GM11168 (cell line): Measurements from ENCODE around the gene PROP1.
"Not testable (repeated sequence)": the region's sequence is repeated elsewhere in the genome, so short reads cannot be mapped to it uniquely, and the experiment has no call there.

Experiments used
- in situ Hi-C: fragments of 300-500 bp; cut with MboI; formaldehyde crosslinking; loops from one replicate; pipeline ENCODE4 v1.12.0; 2022; ENCODE audit warnings: low sequenced_read_pairs; ENCODE audit not compliant: unreplicated experiment

PROP1 gene

GRCh38 chr5:177983763-177984583 lies 12.1 kb downstream of the PROP1 start:
- in situ Hi-C loops = no loop called here

GRCh38 chr5:177982956-177983355 lies 13.1 kb downstream of the PROP1 start:
- in situ Hi-C loops = no loop called here

- in situ Hi-C loops = no loop called here
Measured at GRCh38 chr5:177982072-177982727, 13.8 kb downstream of the PROP1 start.

- in situ Hi-C loops = no loop called here
Measured at GRCh38 chr5:177981296-177982071, 14.6 kb downstream of the PROP1 start.

GRCh38 chr5:177980743-177981151 lies 15.3 kb downstream of the PROP1 start:
- in situ Hi-C loops = no loop called here

- in situ Hi-C loops = not testable (repeated sequence)
Measured at GRCh38 chr5:177977600-177977999, 18.4 kb downstream of the PROP1 start.

- in situ Hi-C loops = no loop called here
Measured at GRCh38 chr5:177973066-177973635, 22.9 kb downstream of the PROP1 start.

GRCh38 chr5:177972613-177973012 lies 23.4 kb downstream of the PROP1 start:
- in situ Hi-C loops = no loop called here

- in situ Hi-C loops = not testable (repeated sequence)
Measured at GRCh38 chr5:177972014-177972413, 24.0 kb downstream of the PROP1 start.

- in situ Hi-C loops = no loop called here
Measured at GRCh38 chr5:177968661-177969211, 27.3 kb downstream of the PROP1 start.

GRCh38 chr5:177967221-177967887 lies 28.7 kb downstream of the PROP1 start:
- in situ Hi-C loops = no loop called here

GRCh38 chr5:177966839-177967166 lies 29.2 kb downstream of the PROP1 start:
- in situ Hi-C loops = no loop called here

GRCh38 chr5:177966009-177966838 lies 29.8 kb downstream of the PROP1 start:
- in situ Hi-C loops = no loop called here

- in situ Hi-C loops = no loop called here
Measured at GRCh38 chr5:177964471-177964870, 31.6 kb downstream of the PROP1 start.

- in situ Hi-C loops = no loop called here
Measured at GRCh38 chr5:177963966-177964365, 32.1 kb downstream of the PROP1 start.

GRCh38 chr5:177959315-177959714 lies 36.7 kb downstream of the PROP1 start:
- in situ Hi-C loops = no loop called here

- in situ Hi-C loops = no loop called here
Measured at GRCh38 chr5:177958696-177959095, 37.3 kb downstream of the PROP1 start.

- in situ Hi-C loops = no loop called here
Measured at GRCh38 chr5:177957241-177957640, 38.8 kb downstream of the PROP1 start.

- in situ Hi-C loops = loop anchor here (5.0 kb wide), 1 partner anchor 1564 kb away; no protein-coding TSS in a partner anchor
Measured at GRCh38 chr5:177953101-177953500, 42.9 kb downstream of the PROP1 start.
